Measurements from ENCODE around the gene COA5.

DNA sequence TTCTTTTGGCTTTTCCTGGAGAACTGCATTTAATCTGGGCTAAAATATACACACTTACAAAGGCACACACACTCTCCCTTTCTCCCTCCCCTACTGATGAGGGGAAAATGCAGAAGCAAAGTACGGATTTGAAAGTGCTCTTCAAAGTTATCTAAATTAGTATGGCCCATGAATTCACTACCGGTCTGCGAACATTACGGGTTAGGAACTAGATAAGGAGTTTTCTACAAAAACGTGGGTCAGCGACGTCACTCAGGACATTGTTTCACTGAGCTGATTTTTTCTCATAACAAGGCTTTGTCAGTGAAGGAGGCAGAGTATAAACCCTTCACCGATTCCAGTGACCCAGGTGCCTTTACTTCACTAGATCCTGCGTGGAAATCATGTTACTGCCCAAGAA, 47.3 kb downstream of the COA5 start:
- TF ChIP-seq EZH2 (IDR thresholded peaks at IDR 0.05; ENCODE audit: insufficient read depth, poor library complexity, severe bottlenecking), result no peak
- TF ChIP-seq EZH2phosphoT487 (IDR thresholded peaks at IDR 0.05; ENCODE audit: insufficient read depth, low read depth), result no peak
